Brain microvascular endothelial cell (primary cell): Measurements from ENCODE around the gene APBA1.

ENCODE experiments used
- DNase-seq: peaks from one replicate; pipeline ENCODE4 v3.0.0-alpha.2; 2020
- H3K27ac ChIP-seq: fragments of 250-450 bp; sonication (Bioruptor Pico); 2 replicates; pipeline ENCODE4 v1.5.1; 2020; ENCODE audit warnings: mild to moderate bottlenecking, moderate library complexity
- H3K27me3 ChIP-seq: fragments of 250-450 bp; sonication (Bioruptor Pico); replicated peaks from 2 replicates; pipeline ENCODE4 v1.5.1; 2020; ENCODE audit warnings: mild to moderate bottlenecking
- H3K36me3 ChIP-seq: fragments of 250-450 bp; sonication (Bioruptor Pico); replicated peaks from 2 replicates; pipeline ENCODE4 v1.5.1; 2020; ENCODE audit warnings: mild to moderate bottlenecking
- H3K4me3 ChIP-seq: 2 replicates; pipeline ENCODE4 v1.5.1; 2011; ENCODE audit warnings: low read depth, mild to moderate bottlenecking, control low read depth, low read length, moderate library complexity
- CTCF ChIP-seq: IDR thresholded peaks from 2 replicates; pipeline ENCODE4 v1.5.1; 2011; ENCODE audit warnings: low read depth, mild to moderate bottlenecking, moderate library complexity, low read length, control low read depth, inconsistent platforms; ENCODE audit errors: missing control alignments
- in situ Hi-C: cut with HindIII; loops from 2 replicates; pipeline ENCODE4 v1.10.0; 2017; ENCODE audit warnings: low sequenced_read_pairs, low pct_ligation_motif_present

Gene APBA1

GRCh38 chr9:69585571-69585970 is 86.6 kb downstream of the APBA1 start:
- in situ Hi-C loops = no loop called here
- H3K27me3 ChIP-seq = no peaks in the 10 kb centered on the region
- no peak for TF ChIP-seq CTCF
- DNase-seq = no peak
- H3K27ac ChIP-seq = no peak overlapping the region
- H3K36me3 ChIP-seq = no peaks in the 10 kb centered on the region
- no peak overlapping the region for H3K4me3 ChIP-seq

- Histone ChIP-seq H3K36me3 (no peaks in the 10 kb centered on the region), H3K27me3 (no peaks in the 10 kb centered on the region), H3K4me3 (no peak overlapping the region), H3K27ac (no peak overlapping the region)
- no peak for TF ChIP-seq CTCF
- no peak for DNase-seq
- in situ Hi-C loops = no loop called here
Measured at GRCh38 chr9:69584759-69585158, 87.4 kb downstream of the APBA1 start.

GRCh38 chr9:69583645-69584234 is 88.4 kb downstream of the APBA1 start:
- TF ChIP-seq CTCF = no peak
- Histone ChIP-seq H3K36me3 (no peaks in the 10 kb centered on the region), H3K27ac (no peak overlapping the region), H3K27me3 (no peaks in the 10 kb centered on the region), H3K4me3 (no peak overlapping the region)
- in situ Hi-C loops = no loop called here
- DNase-seq = no peak

DNA sequence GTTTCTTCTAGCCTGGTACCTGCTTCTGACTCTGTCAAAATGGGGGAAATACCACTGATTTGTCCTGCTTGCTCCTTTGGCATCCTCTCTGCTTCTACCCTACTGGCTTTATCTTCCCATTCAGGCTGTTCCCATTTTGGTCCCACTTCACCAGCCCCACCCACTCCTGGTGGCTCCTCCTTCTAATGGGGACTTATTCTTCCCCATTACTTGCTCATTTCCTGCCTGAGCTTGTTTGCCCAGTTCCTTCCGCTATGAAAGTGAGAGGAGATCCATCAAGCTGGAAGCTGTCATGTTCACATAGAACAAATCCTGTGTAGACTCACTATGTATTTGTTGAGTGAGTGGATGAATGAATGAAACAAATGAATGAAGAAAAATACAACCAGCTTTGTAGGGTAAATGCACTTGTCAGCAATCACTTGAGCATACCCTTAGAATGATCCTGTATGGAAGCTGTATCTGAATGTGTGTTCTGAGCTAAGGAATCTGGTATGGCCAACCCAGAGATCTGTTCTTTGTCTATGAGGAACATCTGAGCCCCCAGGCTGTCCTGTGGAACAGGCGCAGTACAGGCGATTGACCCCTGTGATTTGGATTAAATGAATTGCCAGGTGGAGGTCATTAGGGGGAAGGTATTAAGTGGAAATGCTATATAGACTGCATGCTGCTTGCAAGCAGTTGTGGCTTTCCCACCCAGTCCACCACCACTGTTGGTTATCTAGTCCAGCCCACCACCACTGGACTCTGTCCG is 89.5 kb downstream of the APBA1 start:
- in situ Hi-C loops = no loop called here

GRCh38 chr9:69582018-69582417 is 90.2 kb downstream of the APBA1 start:
- Histone ChIP-seq H3K27ac (no peak overlapping the region), H3K27me3 (no peaks in the 10 kb centered on the region), H3K36me3 (no peaks in the 10 kb centered on the region), H3K4me3 (no peak overlapping the region)
- no peak for TF ChIP-seq CTCF
- DNase-seq = no peak
- in situ Hi-C loops = no loop called here

More for the DNA sequence above, 89.5 kb downstream of the APBA1 start:
- Histone ChIP-seq H3K36me3 (no peaks in the 10 kb centered on the region), H3K27ac (no peak overlapping the region), H3K27me3 (no peaks in the 10 kb centered on the region), H3K4me3 (no peak overlapping the region)
- no peak for TF ChIP-seq CTCF
- no peak for DNase-seq
